Fibroblast of skin of scalp (primary cell): ENCODE results near the gene RTN4RL1.

Experiments
- DNase-seq: peaks from one replicate; pipeline ENCODE4 v3.0.0-alpha.2; 2013

Gene RTN4RL1

GRCh38 chr17:2044263-2044894 is 19.2 kb upstream of the RTN4RL1 start:
- DNase-seq: no peak

- peak; percentile 77 for DNase-seq
These were observed 18.7 kb upstream of the RTN4RL1 start for GRCh38 chr17:2043785-2044184.

- DNase-seq: no peak
These were observed 17.8 kb upstream of the RTN4RL1 start for GRCh38 chr17:2042933-2043332.

- DNase-seq: peak; percentile 57
These were observed 17.3 kb upstream of the RTN4RL1 start for GRCh38 chr17:2042390-2042847.

DNA sequence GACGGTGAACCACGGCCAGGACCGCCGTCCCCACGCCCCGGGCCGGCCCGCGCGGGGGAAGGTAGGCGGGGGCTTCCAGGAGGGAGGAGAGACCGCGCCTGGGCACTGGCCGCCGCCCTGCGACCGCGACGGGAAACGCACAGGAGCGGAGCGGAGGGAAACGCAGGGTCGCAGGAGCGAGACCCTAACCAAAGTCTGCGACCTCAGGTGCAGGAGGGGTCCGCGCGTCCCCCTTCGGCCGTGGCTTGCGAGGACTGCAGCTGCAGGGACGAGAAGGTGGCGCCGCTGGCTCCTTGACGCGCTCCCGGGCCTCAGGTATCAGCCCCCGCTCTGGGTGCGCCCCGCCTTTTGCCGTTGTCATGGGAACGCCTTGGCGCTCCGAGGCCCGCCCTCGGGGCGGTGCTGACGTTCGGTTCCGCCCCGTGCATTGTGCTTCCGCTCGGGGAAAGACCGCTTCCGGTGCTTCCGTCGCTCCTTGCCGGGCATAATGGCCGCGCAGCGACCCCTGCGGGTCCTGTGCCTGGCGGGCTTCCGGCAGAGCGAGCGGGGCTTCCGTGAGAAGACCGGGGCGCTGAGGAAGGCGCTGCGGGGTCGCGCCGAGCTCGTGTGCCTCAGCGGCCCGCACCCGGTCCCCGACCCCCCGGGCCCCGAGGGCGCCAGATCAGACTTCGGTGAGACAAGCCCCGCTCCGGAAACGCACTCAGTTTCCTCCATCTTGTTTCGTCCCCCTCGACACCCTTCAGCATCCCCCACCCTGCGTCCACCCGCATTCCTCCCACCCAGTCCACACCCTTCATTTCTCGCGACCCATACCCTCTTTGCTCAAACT is 16.6 kb upstream of the RTN4RL1 start, which contains the start of gene OVCA2:
Gene OVCA2, plus strand, starts transcription at position 462 of the 829 bp plus-strand sequence. Its CDS starts 26 bp downstream, at position 488.
- DNase-seq: peak; percentile 94

GRCh38 chr17:2040942-2041560 is 15.9 kb upstream of the RTN4RL1 start:
- no peak for DNase-seq

GRCh38 chr17:2040219-2040827 is 15.2 kb upstream of the RTN4RL1 start:
- DNase-seq: no peak

- DNase-seq: no peak
These were observed 12.0 kb upstream of the RTN4RL1 start for GRCh38 chr17:2037155-2037554.

GRCh38 chr17:2035541-2036488 is 10.7 kb upstream of the RTN4RL1 start:
- DNase-seq: no peak

GRCh38 chr17:2034806-2035540 is 9.8 kb upstream of the RTN4RL1 start:
- peak; percentile 98 for DNase-seq

DNA sequence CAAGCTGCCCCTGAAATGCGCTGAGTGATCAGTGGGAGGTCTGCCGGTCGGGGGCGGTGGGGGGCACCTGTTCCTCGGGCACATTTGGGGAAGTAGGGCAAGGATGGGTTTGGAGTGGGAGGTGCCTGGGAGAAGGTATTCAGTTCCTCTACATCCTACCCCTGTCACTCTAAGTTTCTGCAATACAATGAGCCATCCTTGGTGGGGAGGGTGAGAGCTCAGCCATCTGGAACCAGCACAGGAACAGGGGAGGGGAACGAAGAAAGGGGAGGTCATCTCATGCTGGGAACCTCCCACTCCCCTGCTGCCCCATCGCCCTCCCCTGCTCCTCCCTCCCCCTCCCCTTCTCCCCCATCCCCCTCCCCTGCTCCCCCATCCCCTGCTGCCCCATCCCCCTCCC is 9.0 kb upstream of the RTN4RL1 start:
- DNase-seq: peak; percentile 87

GRCh38 chr17:2033153-2033552 is 8.0 kb upstream of the RTN4RL1 start:
- DNase-seq: peak; percentile 44

DNA sequence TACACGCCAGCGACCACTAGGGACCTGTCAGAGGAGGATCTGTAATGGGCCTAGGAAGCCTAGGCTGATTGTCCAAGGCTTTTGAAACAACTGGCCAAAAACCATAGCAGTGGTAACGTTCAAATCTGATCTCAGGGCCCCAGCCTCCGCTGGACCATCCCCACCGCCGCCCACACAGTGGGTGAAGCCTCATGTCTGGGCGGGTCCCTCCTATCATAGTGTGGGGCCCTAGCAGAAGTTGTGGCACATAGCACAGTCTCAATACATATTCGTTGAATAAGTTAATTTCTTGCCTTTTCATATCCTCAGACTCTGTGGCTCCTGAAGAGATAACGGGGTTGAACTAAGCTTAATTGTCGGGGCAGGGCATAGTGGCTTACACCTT is 5.6 kb upstream of the RTN4RL1 start:
- no peak for DNase-seq

- peak; percentile 92 for DNase-seq
These were observed 5.0 kb upstream of the RTN4RL1 start, which contains the start of gene DPH1 for GRCh38 chr17:2029911-2030778. Gene DPH1 (plus strand): TSS chr17:2030153. CDS start chr17:2030170, 17 bp downstream.

DNA sequence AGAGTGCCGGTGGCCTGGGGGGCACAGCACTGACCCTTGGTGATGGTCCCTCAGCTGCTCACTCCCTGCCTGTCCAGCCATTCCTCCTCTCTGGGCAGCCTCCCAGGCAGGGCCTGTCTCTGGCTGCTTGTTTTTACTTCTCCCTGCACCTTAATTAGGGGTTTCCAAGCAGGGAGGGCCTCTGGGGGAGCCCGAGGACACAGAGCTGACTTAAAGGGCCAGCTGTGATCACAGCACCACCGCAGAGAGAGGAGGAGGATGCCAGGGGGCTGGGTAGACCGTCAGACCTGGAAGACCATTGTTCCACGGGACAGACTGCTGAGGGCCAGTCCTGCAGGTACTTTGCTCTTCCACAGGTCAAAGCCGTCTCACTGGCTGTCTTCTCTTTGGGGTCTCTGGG is 3.6 kb upstream of the RTN4RL1 start:
- DNase-seq: no peak

DNA sequence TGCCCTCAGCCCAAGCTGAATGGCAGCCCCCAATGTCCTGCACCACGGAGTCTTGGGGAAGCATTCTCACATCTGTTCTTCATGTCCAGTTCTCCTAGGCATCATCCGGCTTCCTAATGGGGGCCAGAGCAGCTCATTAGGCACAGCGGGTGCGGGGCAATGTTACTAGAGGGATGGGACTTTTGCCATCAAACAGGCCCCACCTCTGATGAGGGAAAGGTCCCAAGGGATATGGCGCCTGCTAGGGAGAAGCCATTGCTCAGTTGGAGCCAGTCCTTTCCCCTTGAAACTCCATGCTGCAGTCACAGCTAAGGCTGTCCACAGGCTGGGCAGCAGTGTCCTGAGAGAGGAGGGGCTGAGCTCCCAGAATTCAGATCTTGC is 3.1 kb upstream of the RTN4RL1 start:
- no peak for DNase-seq

GRCh38 chr17:2027528-2028233 is 2.5 kb upstream of the RTN4RL1 start:
- DNase-seq: no peak

GRCh38 chr17:2025622-2026309 is 632 bp upstream of the RTN4RL1 start:
- DNase-seq: peak; percentile 66
